BJ (cell line): Measurements from ENCODE around the gene TMTC4. TPM values are rescaled to one million over a fixed set of nuclear protein-coding genes. Genes with fewer than 3 reads are reported as not detected.

Experiments used
- CTCF ChIA-PET: fragments of 350-600 bp; formaldehyde crosslinking; extraction: SDS; loops from one replicate; lab custom pipeline; 2021; ENCODE audit warnings: antibody characterized with exemption, inconsistent platforms; lab: Yijun Ruan, JAX
- POLR2A ChIA-PET: fragments of 300-600 bp; sonication (Branson Sonifier 250); formaldehyde crosslinking; extraction: SDS; loops from one replicate; lab custom pipeline; 2021; ENCODE audit warnings: antibody characterized with exemption; lab: Charles Lee
- DNase-seq: peaks from one replicate; pipeline ENCODE4 v3.0.0-alpha.2; 2011; ENCODE audit warnings: low read depth
- H3K27me3 ChIP-seq: 2 replicates; pipeline ENCODE4 v1.6.0; 2011; ENCODE audit warnings: low read length; ENCODE audit not compliant: control insufficient read depth, insufficient read depth
- H3K36me3 ChIP-seq: 2 replicates; pipeline ENCODE4 v1.5.1; 2011; ENCODE audit warnings: low read length; ENCODE audit not compliant: control insufficient read depth, insufficient read depth
- H3K4me3 ChIP-seq: 2 replicates; pipeline ENCODE4 v1.5.1; 2011; ENCODE audit warnings: low read depth, mild to moderate bottlenecking, control low read depth, low read length
- polyA plus RNA-seq: library from polyadenylated mRNA; depleted of rRNA; stranded (reverse); fragments of >200 nt; gene quantifications from 2 replicates; pipeline ENCODE4 v1.2.3, GENCODE V29; 2011
- TF ChIP-seq, protein P1 (sequence below): IDR thresholded peaks from 2 replicates; pipeline ENCODE4 v1.5.1; 2011; ENCODE audit warnings: low read depth, mild to moderate bottlenecking, control low read depth, inconsistent platforms, low read length, moderate library complexity; ENCODE audit not compliant: insufficient read depth

The TMTC4 gene
- polyA plus RNA-seq, 1 experiment: 10.9 TPM

DNA sequence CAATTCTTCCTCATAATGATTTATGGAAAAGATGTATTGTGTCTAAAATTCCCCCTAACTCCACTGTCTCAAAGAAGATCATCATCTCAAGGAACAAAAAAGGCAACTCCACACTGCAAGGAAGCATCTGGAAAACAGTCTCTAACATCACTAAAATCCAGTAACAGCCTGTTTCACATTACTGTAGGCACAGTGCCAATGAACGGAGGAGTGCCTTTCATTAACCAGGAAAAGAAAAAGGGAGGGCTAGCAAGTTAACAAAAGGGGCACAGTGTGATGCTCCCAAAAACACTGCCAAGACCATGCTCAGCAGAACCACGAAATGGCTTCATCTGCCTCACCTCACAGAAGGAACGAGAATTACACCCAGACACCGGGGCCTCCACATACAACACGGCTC lies 8.5 kb downstream of the TMTC4 start:
- ChIA-PET CTCF (no interaction called here), POLR2A (no interaction called here)
- TF ChIP-seq, protein P1, sequence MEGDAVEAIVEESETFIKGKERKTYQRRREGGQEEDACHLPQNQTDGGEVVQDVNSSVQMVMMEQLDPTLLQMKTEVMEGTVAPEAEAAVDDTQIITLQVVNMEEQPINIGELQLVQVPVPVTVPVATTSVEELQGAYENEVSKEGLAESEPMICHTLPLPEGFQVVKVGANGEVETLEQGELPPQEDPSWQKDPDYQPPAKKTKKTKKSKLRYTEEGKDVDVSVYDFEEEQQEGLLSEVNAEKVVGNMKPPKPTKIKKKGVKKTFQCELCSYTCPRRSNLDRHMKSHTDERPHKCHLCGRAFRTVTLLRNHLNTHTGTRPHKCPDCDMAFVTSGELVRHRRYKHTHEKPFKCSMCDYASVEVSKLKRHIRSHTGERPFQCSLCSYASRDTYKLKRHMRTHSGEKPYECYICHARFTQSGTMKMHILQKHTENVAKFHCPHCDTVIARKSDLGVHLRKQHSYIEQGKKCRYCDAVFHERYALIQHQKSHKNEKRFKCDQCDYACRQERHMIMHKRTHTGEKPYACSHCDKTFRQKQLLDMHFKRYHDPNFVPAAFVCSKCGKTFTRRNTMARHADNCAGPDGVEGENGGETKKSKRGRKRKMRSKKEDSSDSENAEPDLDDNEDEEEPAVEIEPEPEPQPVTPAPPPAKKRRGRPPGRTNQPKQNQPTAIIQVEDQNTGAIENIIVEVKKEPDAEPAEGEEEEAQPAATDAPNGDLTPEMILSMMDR: no peak
- Histone ChIP-seq H3K27me3 (no peaks in the 10 kb centered on the region), H3K36me3 (peaks cover 5% of the 10 kb centered on the region), H3K4me3 (no peak overlapping the region)
- no peak for DNase-seq

DNA sequence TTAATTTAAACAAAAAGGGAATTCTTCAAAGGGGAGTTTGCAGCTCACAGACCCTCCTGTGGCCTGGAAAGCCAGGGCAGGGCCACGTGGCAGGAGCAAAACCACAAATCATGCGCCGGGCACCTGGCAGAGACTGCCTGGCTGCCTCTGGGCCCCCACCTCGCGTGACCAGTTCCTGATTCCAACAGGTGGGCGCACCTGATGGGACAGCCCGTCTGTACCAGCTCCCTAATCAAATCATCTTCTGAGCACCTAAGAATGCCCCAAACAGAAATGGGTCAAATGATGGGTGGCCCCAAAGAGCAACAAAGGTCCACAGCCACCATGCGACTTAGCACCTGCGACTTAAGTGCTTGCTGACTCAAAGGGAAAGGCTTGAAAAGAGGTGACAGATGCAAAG lies 9.2 kb downstream of the TMTC4 start:
- TF ChIP-seq, protein P1: no peak
- Histone ChIP-seq H3K36me3 (peaks cover 5% of the 10 kb centered on the region), H3K27me3 (no peaks in the 10 kb centered on the region), H3K4me3 (no peak overlapping the region)
- CTCF ChIA-PET: no interaction called here
- no peak for DNase-seq
- POLR2A ChIA-PET: no interaction called here

DNA sequence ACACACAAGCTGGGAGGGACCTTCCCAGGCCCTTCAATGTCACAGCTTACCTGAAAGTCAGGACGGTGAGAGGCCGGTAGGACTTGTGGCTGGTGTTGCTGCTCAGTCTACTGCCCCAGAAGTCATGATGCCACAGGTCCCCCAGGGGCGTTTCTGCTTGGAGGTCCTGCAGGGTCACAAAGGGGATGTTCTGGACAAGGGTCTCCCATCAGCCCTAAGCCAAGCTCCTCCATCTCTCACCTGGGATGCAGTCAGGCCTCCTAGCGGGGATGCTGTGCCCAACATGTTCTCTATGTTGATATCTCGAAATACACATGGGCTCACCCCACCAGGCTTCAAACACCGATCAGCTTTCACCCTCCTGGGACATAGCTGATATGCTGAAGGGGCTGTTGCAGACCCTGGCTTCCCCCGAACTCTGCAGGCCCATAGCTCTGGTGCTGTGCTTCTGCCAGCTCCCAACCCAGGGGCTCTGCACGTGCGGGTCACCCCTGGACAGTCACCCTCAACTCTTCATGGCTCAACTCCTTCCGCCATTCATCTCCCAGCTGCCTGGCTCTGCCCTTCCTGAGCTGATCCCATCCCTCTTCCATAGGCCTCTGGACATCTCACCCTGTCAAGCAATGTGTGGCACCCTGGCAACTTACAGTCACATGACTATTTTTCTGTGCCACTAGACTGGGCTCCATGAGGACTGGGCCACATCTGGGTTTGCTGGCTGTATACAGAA lies 10.3 kb downstream of the TMTC4 start:
- Histone ChIP-seq H3K4me3 (no peak overlapping the region), H3K27me3 (no peaks in the 10 kb centered on the region), H3K36me3 (peaks cover 7% of the 10 kb centered on the region)
- POLR2A ChIA-PET: no interaction called here
- DNase-seq: no peak
- CTCF ChIA-PET: interaction anchor here (1.0 kb wide), 1 partner anchor 91 kb away, joined by 4 read pairs; no protein-coding TSS in a partner anchor
- TF ChIP-seq, protein P1: no peak

DNA sequence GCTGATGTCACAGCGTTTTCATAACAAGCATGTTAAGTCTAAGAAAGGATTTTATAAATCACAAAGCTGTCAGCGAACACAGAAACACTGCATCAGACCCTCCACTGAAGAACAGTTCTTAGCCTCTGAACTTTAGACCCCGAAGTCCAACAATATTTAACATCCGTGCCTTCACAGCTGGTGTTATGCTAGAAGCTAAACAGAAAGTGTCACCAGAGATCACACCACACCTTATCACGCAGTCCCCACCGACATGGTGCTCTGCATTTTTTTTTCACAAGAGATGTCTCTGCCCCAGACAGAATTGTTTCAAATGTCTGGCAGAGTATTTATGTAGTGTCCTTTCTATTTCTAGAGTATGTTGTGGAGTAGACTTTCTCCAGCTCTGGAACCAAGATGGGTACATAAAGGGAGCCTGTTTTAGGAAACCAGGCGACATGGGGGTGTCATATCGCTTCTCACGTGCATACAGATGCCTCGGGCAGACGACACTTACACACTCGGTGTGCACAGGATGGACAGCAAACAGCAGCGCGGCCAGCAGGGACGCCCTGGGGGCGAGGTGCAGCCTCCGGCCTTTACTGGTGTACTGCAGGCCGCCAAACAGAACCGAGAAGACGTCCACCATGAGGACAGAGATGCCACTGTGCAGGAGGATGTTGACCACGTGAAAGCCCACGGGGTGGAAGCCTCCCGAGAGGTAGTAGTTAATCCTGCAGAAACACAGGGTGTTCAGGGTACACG lies 12.0 kb downstream of the TMTC4 start:
- Histone ChIP-seq H3K27me3 (no peaks in the 10 kb centered on the region), H3K36me3 (peaks cover 5% of the 10 kb centered on the region), H3K4me3 (no peak overlapping the region)
- ChIA-PET POLR2A (no interaction called here), CTCF (interaction anchor here (1.2 to 1.5 kb wide), 2 partner anchors 14 to 16 kb away, joined by 3 read pairs; no protein-coding TSS in a partner anchor)
- TF ChIP-seq, protein P1: no peak
- no peak for DNase-seq

DNA sequence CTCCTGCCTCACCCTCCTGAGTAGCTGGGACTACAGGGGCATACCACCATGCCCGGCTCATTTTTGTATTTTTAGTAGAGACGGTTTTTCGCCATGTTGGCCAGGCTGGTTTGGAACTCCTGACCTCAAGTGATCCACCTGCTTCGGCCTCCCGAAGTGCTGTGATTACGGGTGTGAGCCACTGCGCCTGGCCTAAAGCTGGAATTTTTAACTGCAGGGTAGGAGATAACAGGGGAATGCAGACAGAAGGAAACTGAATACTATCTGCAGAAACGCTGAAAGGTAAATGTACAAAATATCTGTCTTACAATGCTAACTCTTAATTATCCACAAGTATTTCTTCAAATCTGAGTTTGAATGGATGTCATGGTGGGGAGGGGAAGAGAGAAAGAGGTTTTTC lies 13.8 kb downstream of the TMTC4 start:
- no peak for DNase-seq
- ChIA-PET POLR2A (no interaction called here), CTCF (interaction anchor here (1.2 to 1.5 kb wide), 3 partner anchors 10 to 15 kb away, joined by 3 read pairs; no protein-coding TSS in a partner anchor)
- TF ChIP-seq, protein P1: no peak
- no peaks in the 10 kb centered on the region for H3K27me3 ChIP-seq
- H3K4me3 ChIP-seq: no peak overlapping the region
- peaks cover 5% of the 10 kb centered on the region for H3K36me3 ChIP-seq
